SH-SY5Y (cell line): ENCODE results near the gene TNFRSF1A.

ENCODE experiments used
- GATA2 ChIP-seq: IDR thresholded peaks from 2 replicates; pipeline ENCODE4 v1.6.1; 2011; ENCODE audit warnings: mild to moderate bottlenecking, low read depth, low read length
- GATA3 ChIP-seq: IDR thresholded peaks from 2 replicates; pipeline ENCODE4 v1.6.1; 2011; ENCODE audit warnings: low read depth, mild to moderate bottlenecking, low read length, moderate library complexity

- TF ChIP-seq GATA2 (no peak), GATA3 (no peak)
Measured at GRCh38 chr12:6378709-6379472, 37.0 kb upstream of the TNFRSF1A start.
